ENCODE data around the gene PFDN4.
A peak's percentile ranks its signal among the peaks of the same experiment; 100 is the strongest.

PFDN4 gene

DNA sequence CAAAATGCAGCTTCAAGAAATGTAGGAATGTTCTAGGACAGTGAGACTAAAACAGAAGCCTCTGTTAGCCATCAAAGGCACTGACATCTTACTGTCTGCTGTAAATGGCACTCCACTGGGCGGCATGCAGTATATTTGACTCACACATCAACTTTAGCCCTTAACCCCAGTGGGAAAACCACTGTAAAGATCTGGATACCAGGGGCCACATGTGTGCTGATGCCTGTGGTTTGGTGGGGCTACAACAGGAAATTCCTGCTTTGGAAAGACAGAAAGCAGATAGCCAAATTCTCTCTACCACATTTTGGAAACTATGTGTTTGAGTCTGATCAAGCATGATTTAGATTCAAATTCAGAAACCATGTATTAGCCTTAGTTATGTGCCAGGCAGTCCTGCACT is 4.3 kb downstream of the PFDN4 start:
- H3K4me3 ChIP-seq (ENCODE audit: low read depth, low read length) = no peak overlapping the region
- TF ChIP-seq, protein P1, sequence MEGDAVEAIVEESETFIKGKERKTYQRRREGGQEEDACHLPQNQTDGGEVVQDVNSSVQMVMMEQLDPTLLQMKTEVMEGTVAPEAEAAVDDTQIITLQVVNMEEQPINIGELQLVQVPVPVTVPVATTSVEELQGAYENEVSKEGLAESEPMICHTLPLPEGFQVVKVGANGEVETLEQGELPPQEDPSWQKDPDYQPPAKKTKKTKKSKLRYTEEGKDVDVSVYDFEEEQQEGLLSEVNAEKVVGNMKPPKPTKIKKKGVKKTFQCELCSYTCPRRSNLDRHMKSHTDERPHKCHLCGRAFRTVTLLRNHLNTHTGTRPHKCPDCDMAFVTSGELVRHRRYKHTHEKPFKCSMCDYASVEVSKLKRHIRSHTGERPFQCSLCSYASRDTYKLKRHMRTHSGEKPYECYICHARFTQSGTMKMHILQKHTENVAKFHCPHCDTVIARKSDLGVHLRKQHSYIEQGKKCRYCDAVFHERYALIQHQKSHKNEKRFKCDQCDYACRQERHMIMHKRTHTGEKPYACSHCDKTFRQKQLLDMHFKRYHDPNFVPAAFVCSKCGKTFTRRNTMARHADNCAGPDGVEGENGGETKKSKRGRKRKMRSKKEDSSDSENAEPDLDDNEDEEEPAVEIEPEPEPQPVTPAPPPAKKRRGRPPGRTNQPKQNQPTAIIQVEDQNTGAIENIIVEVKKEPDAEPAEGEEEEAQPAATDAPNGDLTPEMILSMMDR (IDR thresholded peaks at IDR 0.05; ENCODE audit: low read depth, low read length) = no peak

DNA sequence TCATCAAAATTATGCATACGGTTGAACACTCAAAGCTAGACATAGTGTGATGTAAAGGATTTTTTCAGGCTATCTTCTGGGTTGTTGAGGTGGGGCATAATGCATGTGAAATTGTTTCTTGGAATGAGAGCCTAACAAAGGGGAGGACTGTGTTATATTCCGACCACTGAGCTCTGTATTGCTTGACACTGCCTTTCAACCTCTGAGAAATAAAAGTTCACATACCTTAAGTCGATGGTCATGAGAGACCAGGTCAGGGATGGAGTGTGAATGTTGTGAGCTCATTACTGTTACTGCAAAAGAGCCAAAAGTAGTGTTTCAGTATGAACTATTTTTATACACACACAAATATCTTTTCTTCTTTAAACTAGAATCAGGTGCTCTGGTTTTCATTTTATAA is 5.0 kb downstream of the PFDN4 start:
- TF ChIP-seq, protein P1 (IDR thresholded peaks at IDR 0.05; ENCODE audit: low read depth, low read length) = no peak
- H3K4me3 ChIP-seq (ENCODE audit: low read depth, low read length) = no peak overlapping the region

DNA sequence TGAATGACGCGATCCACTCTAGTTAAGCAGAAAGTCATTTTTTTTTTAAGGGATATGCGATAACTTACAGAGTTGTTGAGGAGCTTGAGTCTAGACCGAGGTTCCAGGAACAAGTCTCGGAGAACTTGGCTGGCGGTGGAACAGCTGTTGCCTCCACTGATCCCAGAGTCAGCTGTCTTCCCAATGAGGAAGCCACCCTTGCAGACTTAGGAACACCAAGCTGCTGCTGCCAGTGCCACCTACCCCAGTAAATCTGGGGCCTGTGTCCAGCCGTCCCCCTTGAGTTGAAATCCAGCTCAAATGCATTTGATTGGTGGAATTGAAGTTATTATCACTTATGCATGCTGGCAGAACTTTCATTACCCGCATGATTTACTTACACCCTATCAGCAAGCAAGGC is 6.7 kb downstream of the PFDN4 start:
- TF ChIP-seq, protein P1 (IDR thresholded peaks at IDR 0.05; ENCODE audit: low read depth, low read length) = no peak
- H3K4me3 ChIP-seq (ENCODE audit: low read depth, low read length) = no peak overlapping the region

DNA sequence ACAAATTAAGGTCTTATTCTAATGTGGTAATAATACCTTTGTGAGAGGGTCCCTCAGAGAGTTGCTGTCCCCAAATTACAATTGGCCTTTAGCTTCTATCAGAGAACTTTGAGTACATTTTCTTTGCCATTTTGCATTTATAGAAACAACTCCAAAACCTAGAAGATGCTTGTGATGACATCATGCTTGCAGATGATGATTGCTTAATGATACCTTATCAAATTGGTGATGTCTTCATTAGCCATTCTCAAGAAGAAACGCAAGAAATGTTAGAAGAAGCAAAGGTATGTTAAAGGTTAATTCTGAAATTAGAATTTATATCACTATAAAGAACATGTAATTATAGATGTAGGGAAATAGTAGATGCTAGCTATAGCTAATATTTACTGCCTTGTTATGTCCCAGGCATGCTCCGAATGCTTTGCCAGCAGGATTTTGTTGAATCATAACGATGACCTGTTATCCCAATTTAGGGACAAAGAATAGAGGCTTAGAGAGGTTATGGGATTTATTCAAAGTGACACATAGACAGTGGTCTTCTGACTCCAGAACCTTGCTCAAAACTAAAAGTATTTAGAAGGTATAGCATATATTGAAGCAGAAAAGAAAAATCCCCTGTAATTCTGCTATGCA is 7.4 kb downstream of the PFDN4 start:
- TF ChIP-seq, protein P1 (IDR thresholded peaks at IDR 0.05; ENCODE audit: low read depth, low read length) = no peak
- H3K4me3 ChIP-seq (ENCODE audit: low read depth, low read length) = no peak overlapping the region

DNA sequence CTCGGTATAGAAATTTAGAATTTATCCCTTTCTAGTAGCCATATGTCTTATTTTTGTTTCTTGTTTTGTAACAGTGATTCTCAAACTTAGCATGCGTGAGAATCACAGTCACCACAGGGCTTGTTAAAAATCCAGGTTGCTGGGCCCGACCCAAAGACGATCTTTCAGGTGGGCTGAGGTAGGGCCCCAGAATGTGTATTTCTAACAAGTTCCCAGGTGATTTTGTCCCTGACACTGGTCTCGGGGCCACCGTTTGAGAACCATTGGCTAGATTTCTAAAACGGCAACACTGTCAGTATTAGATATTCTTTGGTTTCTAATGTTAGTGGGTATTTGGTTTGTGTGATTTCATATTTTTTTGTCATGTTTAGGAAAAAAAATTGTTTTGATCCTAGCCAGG is 9.9 kb downstream of the PFDN4 start:
- H3K4me3 ChIP-seq (ENCODE audit: low read depth, low read length) = no peak overlapping the region
- TF ChIP-seq, protein P1 (IDR thresholded peaks at IDR 0.05; ENCODE audit: low read depth, low read length) = no peak

DNA sequence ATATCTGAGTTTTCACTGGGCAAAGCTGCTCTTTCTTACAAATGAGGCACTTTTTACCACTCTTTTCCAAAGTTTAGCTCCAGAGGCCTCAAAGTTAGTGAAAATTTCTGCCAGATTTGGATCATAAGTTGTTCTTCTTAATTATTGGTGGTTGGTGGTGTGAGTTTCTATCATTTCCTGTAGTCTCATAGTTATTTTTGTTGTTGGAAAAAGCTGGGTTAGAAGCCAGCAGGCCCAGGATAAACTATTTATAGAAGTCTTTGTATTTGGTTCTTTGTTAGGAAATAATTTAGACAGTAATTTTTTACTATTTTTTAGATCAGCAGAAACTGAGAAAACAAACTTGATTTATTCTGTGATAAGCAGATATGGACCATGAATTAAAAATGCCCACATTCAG is 10.6 kb downstream of the PFDN4 start:
- no peak overlapping the region for H3K4me3 ChIP-seq (ENCODE audit: low read depth, low read length)
- TF ChIP-seq, protein P1 (IDR thresholded peaks at IDR 0.05; ENCODE audit: low read depth, low read length) = no peak

DNA sequence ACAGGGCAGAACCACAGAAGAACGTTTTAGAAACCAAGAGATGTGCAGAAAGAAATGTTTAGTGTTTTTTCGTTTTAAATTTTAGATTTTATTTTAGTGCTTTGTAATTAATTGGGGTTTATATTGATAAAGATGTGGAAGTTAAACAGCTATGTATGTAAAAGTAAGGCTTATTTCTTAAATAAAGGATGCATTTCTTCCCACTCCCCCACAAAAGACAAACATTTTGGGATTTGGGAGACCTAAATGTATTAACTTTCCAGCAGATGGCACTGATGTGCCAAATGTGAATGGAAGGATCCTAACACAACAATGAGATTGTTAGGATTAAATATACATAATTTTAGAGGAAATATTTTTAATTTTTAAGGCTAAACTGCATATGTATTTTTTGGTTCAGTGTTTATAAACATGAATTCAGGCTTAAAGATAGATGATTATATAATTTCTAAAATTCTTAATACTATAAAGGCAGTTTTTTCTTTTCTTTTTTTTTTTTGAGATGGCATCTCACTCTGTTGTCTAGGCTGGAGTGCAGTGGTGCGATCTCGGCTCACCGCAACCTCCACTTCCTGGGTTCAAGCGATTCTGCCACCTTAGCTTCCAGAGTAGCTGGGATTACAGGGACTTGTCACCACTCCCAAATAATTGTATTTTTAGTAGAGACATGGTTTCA is 12.0 kb downstream of the PFDN4 start:
- TF ChIP-seq, protein P1 (IDR thresholded peaks at IDR 0.05; ENCODE audit: low read depth, low read length) = peak; percentile 28; the same call in 1 of the 2 replicates

More for the DNA sequence above, 12.0 kb downstream of the PFDN4 start:
- H3K4me3 ChIP-seq (ENCODE audit: low read depth, low read length) = no peak overlapping the region
